Measurements from ENCODE around the gene RUNX2. TPM values are rescaled to one million over a fixed set of nuclear protein-coding genes. Genes with fewer than 3 reads are reported as not detected.

The RUNX2 gene
- total and polyA plus RNA-seq, 2 of the 8 experiments (the other 6 are each of a cell fraction or from before 2014, with no cell fraction given) = 0.26 to 1.2 TPM

DNA sequence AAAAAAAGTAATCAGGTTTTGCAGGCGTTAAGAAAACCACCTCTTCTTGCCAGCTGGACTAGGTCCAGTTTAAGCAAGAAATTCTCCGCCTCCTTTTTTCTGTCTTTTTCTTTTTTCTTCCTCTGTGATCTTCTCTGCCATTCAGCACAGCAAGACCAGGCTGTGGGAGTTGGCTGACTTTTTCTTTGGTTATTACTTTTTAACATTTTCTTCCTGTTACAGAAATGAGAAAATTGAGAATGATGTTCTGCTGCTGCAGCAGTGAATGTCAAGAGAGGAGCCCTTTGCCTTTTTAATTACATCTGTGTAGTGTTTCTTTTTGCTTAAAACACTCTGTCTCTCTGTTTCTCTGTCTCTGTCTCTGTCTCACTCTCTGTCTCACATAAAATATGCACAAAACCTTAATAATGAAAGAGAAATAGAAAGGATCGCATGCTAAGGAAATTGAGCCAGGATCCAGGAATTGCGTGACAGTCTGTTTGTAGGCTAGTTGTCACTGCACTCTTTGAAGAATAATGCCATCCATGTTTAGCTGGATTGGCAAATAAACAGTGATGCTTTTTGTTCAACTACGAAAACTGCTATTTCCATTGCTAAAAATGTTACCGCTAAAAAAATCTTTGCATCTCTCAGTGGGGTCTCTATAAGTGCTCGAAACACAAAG, 152.8 kb downstream of the RUNX2 start (continued):
- TF ChIP-seq, protein P1, sequence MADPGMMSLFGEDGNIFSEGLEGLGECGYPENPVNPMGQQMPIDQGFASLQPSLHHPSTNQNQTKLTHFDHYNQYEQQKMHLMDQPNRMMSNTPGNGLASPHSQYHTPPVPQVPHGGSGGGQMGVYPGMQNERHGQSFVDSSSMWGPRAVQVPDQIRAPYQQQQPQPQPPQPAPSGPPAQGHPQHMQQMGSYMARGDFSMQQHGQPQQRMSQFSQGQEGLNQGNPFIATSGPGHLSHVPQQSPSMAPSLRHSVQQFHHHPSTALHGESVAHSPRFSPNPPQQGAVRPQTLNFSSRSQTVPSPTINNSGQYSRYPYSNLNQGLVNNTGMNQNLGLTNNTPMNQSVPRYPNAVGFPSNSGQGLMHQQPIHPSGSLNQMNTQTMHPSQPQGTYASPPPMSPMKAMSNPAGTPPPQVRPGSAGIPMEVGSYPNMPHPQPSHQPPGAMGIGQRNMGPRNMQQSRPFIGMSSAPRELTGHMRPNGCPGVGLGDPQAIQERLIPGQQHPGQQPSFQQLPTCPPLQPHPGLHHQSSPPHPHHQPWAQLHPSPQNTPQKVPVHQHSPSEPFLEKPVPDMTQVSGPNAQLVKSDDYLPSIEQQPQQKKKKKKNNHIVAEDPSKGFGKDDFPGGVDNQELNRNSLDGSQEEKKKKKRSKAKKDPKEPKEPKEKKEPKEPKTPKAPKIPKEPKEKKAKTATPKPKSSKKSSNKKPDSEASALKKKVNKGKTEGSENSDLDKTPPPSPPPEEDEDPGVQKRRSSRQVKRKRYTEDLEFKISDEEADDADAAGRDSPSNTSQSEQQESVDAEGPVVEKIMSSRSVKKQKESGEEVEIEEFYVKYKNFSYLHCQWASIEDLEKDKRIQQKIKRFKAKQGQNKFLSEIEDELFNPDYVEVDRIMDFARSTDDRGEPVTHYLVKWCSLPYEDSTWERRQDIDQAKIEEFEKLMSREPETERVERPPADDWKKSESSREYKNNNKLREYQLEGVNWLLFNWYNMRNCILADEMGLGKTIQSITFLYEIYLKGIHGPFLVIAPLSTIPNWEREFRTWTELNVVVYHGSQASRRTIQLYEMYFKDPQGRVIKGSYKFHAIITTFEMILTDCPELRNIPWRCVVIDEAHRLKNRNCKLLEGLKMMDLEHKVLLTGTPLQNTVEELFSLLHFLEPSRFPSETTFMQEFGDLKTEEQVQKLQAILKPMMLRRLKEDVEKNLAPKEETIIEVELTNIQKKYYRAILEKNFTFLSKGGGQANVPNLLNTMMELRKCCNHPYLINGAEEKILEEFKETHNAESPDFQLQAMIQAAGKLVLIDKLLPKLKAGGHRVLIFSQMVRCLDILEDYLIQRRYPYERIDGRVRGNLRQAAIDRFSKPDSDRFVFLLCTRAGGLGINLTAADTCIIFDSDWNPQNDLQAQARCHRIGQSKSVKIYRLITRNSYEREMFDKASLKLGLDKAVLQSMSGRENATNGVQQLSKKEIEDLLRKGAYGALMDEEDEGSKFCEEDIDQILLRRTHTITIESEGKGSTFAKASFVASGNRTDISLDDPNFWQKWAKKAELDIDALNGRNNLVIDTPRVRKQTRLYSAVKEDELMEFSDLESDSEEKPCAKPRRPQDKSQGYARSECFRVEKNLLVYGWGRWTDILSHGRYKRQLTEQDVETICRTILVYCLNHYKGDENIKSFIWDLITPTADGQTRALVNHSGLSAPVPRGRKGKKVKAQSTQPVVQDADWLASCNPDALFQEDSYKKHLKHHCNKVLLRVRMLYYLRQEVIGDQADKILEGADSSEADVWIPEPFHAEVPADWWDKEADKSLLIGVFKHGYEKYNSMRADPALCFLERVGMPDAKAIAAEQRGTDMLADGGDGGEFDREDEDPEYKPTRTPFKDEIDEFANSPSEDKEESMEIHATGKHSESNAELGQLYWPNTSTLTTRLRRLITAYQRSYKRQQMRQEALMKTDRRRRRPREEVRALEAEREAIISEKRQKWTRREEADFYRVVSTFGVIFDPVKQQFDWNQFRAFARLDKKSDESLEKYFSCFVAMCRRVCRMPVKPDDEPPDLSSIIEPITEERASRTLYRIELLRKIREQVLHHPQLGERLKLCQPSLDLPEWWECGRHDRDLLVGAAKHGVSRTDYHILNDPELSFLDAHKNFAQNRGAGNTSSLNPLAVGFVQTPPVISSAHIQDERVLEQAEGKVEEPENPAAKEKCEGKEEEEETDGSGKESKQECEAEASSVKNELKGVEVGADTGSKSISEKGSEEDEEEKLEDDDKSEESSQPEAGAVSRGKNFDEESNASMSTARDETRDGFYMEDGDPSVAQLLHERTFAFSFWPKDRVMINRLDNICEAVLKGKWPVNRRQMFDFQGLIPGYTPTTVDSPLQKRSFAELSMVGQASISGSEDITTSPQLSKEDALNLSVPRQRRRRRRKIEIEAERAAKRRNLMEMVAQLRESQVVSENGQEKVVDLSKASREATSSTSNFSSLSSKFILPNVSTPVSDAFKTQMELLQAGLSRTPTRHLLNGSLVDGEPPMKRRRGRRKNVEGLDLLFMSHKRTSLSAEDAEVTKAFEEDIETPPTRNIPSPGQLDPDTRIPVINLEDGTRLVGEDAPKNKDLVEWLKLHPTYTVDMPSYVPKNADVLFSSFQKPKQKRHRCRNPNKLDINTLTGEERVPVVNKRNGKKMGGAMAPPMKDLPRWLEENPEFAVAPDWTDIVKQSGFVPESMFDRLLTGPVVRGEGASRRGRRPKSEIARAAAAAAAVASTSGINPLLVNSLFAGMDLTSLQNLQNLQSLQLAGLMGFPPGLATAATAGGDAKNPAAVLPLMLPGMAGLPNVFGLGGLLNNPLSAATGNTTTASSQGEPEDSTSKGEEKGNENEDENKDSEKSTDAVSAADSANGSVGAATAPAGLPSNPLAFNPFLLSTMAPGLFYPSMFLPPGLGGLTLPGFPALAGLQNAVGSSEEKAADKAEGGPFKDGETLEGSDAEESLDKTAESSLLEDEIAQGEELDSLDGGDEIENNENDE (IDR thresholded peaks at IDR 0.05; ENCODE audit: insufficient replicate concordance, low read length) = no peak
- TF ChIP-seq POLR2A (IDR thresholded peaks at IDR 0.05; ENCODE audit: control extremely low read depth in 1 of 2, low read depth in 2 of 2, low read length in 2 of 2) (no peak), BRCA1 (IDR thresholded peaks at IDR 0.05; ENCODE audit: low read depth, low read length) (no peak), EGR1 (IDR thresholded peaks at IDR 0.05; ENCODE audit: borderline replicate concordance, low read depth, low read length) (no peak), TAF1 (IDR thresholded peaks at IDR 0.05; ENCODE audit: low read depth, low read length) (no peak), GTF2F1 (IDR thresholded peaks at IDR 0.05; ENCODE audit: borderline replicate concordance, low read depth, low read length) (no peak)
- TF ChIP-seq, protein P2, sequence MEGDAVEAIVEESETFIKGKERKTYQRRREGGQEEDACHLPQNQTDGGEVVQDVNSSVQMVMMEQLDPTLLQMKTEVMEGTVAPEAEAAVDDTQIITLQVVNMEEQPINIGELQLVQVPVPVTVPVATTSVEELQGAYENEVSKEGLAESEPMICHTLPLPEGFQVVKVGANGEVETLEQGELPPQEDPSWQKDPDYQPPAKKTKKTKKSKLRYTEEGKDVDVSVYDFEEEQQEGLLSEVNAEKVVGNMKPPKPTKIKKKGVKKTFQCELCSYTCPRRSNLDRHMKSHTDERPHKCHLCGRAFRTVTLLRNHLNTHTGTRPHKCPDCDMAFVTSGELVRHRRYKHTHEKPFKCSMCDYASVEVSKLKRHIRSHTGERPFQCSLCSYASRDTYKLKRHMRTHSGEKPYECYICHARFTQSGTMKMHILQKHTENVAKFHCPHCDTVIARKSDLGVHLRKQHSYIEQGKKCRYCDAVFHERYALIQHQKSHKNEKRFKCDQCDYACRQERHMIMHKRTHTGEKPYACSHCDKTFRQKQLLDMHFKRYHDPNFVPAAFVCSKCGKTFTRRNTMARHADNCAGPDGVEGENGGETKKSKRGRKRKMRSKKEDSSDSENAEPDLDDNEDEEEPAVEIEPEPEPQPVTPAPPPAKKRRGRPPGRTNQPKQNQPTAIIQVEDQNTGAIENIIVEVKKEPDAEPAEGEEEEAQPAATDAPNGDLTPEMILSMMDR (IDR thresholded peaks at IDR 0.05; ENCODE audit: control extremely low read depth in 1 of 3, insufficient read depth in 1 of 3, low read depth in 1 of 3, low read length in 3 of 3) = no peak
- TF ChIP-seq, protein P3, sequence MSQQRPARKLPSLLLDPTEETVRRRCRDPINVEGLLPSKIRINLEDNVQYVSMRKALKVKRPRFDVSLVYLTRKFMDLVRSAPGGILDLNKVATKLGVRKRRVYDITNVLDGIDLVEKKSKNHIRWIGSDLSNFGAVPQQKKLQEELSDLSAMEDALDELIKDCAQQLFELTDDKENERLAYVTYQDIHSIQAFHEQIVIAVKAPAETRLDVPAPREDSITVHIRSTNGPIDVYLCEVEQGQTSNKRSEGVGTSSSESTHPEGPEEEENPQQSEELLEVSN (IDR thresholded peaks at IDR 0.05) = no peak

Measured in H1 (cell line).